Right cardiac atrium (tissue), 5 donors: ENCODE measurements around the gene SLC38A11. TPM values are rescaled to one million over a fixed set of nuclear protein-coding genes. Genes with fewer than 3 reads are reported as not detected.
"Not testable (repeated sequence)": the region's sequence is repeated elsewhere in the genome, so short reads cannot be mapped to it uniquely, and the experiment has no call there.

Experiments used
- ATAC-seq, 2 donors: fragments of 200-7000 bp; cut with Tn5 transposase; one replicate each; pipeline versions ENCODE4 v1.8.0 to v1.9.1; 2020; ENCODE audit warnings: moderate library complexity in 2 of 2, mild to moderate bottlenecking in 1 of 2
- DNase-seq, 3 donors: peaks; one replicate each; pipeline ENCODE4 v3.0.0-alpha.2; 2020
- H3K27ac ChIP-seq: one replicate; pipeline ENCODE4 v1.5.1; 2013; ENCODE audit warnings: mild to moderate bottlenecking, low read length, control low read depth, moderate library complexity
- H3K27me3 ChIP-seq: one replicate; pipeline ENCODE4 v1.6.1; 2013; ENCODE audit not compliant: control insufficient read depth, insufficient read depth
- H3K4me1 ChIP-seq: one replicate; pipeline ENCODE4 v1.6.1; 2013; ENCODE audit warnings: low read length; ENCODE audit not compliant: control insufficient read depth, insufficient read depth
- H3K4me3 ChIP-seq: one replicate; pipeline ENCODE4 v1.5.1; 2013; ENCODE audit warnings: low read length, control low read depth
- H3K9me3 ChIP-seq: one replicate; pipeline ENCODE4 v1.6.1; 2013; ENCODE audit warnings: low read length; ENCODE audit not compliant: control insufficient read depth
- WGBS: extraction: QIAGEN DNeasy Blood & Tissue Kit; methylation state at CpG from one replicate; pipeline ENCODE4 v1.1.7; 2013; 5-methylcytosine and 5-hydroxymethylcytosine counted together
- intact Hi-C, 4 donors: fragments of 100-400 bp; cut with DNase I; formaldehyde crosslinking; loops; one replicate each; pipeline versions ENCODE4 v1.11.0 to v1.14.0; 2022 to 2023
- polyA plus RNA-seq: library from polyadenylated mRNA; stranded (reverse); fragments of 200-250 nt; gene quantifications from one replicate; pipeline ENCODE4 v1.2.3, GENCODE V29; 2013
- total RNA-seq, 4 donors: library from RNA; stranded (reverse); fragmentation: NEBNext Ultra II Directional; extraction: Animal tissue kit (Norgen Biotek cat#: 25700); gene quantifications; one replicate each; pipeline ENCODE4 v1.2.1, GENCODE V29; 2021
- donor health status: healthy with polysubstance abuse.
- donor health status: DM: no; HTN: yes; CAD: no.
- donor health status: DM: no; HTN: no; CAD: no.
- donor health status: DM: no; HTN: yes; CAD: no; lungs with severe emphysema.
- donor health status: DM: yes; HTN: yes; CAD: no.

SLC38A11 gene
- total and polyA plus RNA-seq, 5 donors = 0.08 to 0.25 (median 0.17) TPM; not detected in 2

GRCh38 chr2:164986027-164986426, 30.7 kb upstream of the SLC38A11 start:
- H3K9me3 ChIP-seq, H3K4me1 ChIP-seq, DNase-seq, intact Hi-C loops, H3K4me3 ChIP-seq, ATAC-seq, H3K27ac ChIP-seq, H3K27me3 ChIP-seq: not testable (repeated sequence)
- 63% methylated on average over 3 of the region's 3 CpGs for WGBS

GRCh38 chr2:164984428-164984827, 29.1 kb upstream of the SLC38A11 start:
- H3K9me3 ChIP-seq = no peaks in the 10 kb centered on the region
- 90% methylated on average over 3 of the region's 3 CpGs for WGBS
- intact Hi-C loops = no loop called here
- H3K27me3 ChIP-seq = no peaks in the 10 kb centered on the region
- H3K4me1 ChIP-seq = no peaks in the 10 kb centered on the region
- no peak overlapping the region for H3K4me3 ChIP-seq
- no peak for DNase-seq
- no peak overlapping the region for H3K27ac ChIP-seq
- no peak for ATAC-seq

- Histone ChIP-seq H3K27me3 (no peaks in the 10 kb centered on the region), H3K4me3 (no peak overlapping the region), H3K4me1 (no peaks in the 10 kb centered on the region), H3K9me3 (no peaks in the 10 kb centered on the region), H3K27ac (no peak overlapping the region)
- intact Hi-C loops = no loop called here
- DNase-seq (no peak), ATAC-seq (no peak)
- WGBS = 67% methylated on average over 7 of the region's 7 CpGs
Measured at GRCh38 chr2:164981217-164981990, 26.1 kb upstream of the SLC38A11 start.

GRCh38 chr2:164980688-164981087, 25.4 kb upstream of the SLC38A11 start:
- WGBS = 73% methylated on average over 2 of the region's 2 CpGs
- H3K4me1 ChIP-seq, intact Hi-C loops, H3K27ac ChIP-seq, ATAC-seq, H3K9me3 ChIP-seq, H3K27me3 ChIP-seq, H3K4me3 ChIP-seq, DNase-seq: not testable (repeated sequence)

GRCh38 chr2:164979113-164979512, 23.8 kb upstream of the SLC38A11 start:
- no peaks in the 10 kb centered on the region for H3K27me3 ChIP-seq
- intact Hi-C loops = no loop called here
- whole genome bisulfite sequencing = 58% methylated on average over 2 of the region's 2 CpGs

GRCh38 chr2:164976875-164977470, 21.6 kb upstream of the SLC38A11 start:
- not testable (repeated sequence) for ATAC-seq

More at GRCh38 chr2:164979113-164979512, 23.8 kb upstream of the SLC38A11 start:
- Histone ChIP-seq H3K4me1 (no peaks in the 10 kb centered on the region), H3K4me3 (no peak overlapping the region), H3K27ac (no peak overlapping the region), H3K9me3 (no peaks in the 10 kb centered on the region)
- DNase-seq (no peak), ATAC-seq (no peak)

GRCh38 chr2:164976301-164976700, 21.0 kb upstream of the SLC38A11 start:
- WGBS = 67% methylated on average over 3 of the region's 3 CpGs
- H3K9me3 ChIP-seq = no peaks in the 10 kb centered on the region
- no peaks in the 10 kb centered on the region for H3K27me3 ChIP-seq
- intact Hi-C loops = no loop called here
- no peak for ATAC-seq
- H3K27ac ChIP-seq = no peak overlapping the region
- H3K4me3 ChIP-seq = no peak overlapping the region
- no peaks in the 10 kb centered on the region for H3K4me1 ChIP-seq
- DNase-seq = no peak

More at GRCh38 chr2:164976875-164977470, 21.6 kb upstream of the SLC38A11 start:
- H3K4me1 ChIP-seq, H3K27me3 ChIP-seq, intact Hi-C loops, H3K27ac ChIP-seq, H3K4me3 ChIP-seq, H3K9me3 ChIP-seq, DNase-seq: not testable (repeated sequence)
- WGBS = 58% methylated on average over 5 of the region's 5 CpGs

GRCh38 chr2:164975891-164976290, 20.6 kb upstream of the SLC38A11 start:
- Histone ChIP-seq H3K27me3 (no peaks in the 10 kb centered on the region), H3K4me1 (no peaks in the 10 kb centered on the region), H3K4me3 (no peak overlapping the region), H3K27ac (no peak overlapping the region), H3K9me3 (no peaks in the 10 kb centered on the region)
- ATAC-seq (no peak), DNase-seq (no peak)
- WGBS = 53% methylated on average over 1 of the region's 1 CpG
- intact Hi-C loops = no loop called here

- no peaks in the 10 kb centered on the region for H3K27me3 ChIP-seq
- no peak overlapping the region for H3K27ac ChIP-seq
- intact Hi-C loops = no loop called here
- ATAC-seq (no peak), DNase-seq (no peak)
- no peak overlapping the region for H3K4me3 ChIP-seq
- no peaks in the 10 kb centered on the region for H3K9me3 ChIP-seq
- no peaks in the 10 kb centered on the region for H3K4me1 ChIP-seq
- WGBS = 52% methylated on average over 1 of the region's 1 CpG
Measured at GRCh38 chr2:164974221-164974620, 18.9 kb upstream of the SLC38A11 start.

- Histone ChIP-seq H3K27me3 (no peaks in the 10 kb centered on the region), H3K27ac (no peak overlapping the region), H3K4me1 (no peaks in the 10 kb centered on the region), H3K9me3 (no peaks in the 10 kb centered on the region), H3K4me3 (no peak overlapping the region)
- WGBS = 73% methylated on average over 4 of the region's 4 CpGs
- ATAC-seq = no peak
- no peak for DNase-seq
- intact Hi-C loops = no loop called here
Measured at GRCh38 chr2:164972216-164972615, 16.9 kb upstream of the SLC38A11 start.

GRCh38 chr2:164969909-164970690, 14.8 kb upstream of the SLC38A11 start:
- ATAC-seq = no peak
- H3K4me1 ChIP-seq = no peaks in the 10 kb centered on the region
- no peaks in the 10 kb centered on the region for H3K27me3 ChIP-seq
- DNase-seq = no peak
- intact Hi-C loops = no loop called here
- no peaks in the 10 kb centered on the region for H3K9me3 ChIP-seq
- no peak overlapping the region for H3K4me3 ChIP-seq
- no peak overlapping the region for H3K27ac ChIP-seq
- 63% methylated on average over 2 of the region's 2 CpGs for WGBS
